Mesothelial cell of epicardium (in vitro differentiated cells): ENCODE data around the gene TRRAP. TPM values are rescaled to one million over a fixed set of nuclear protein-coding genes. Genes with fewer than 3 reads are reported as not detected.

ENCODE experiments used
- DNase-seq, 2 experiments: peaks; one replicate each; pipeline ENCODE4 v3.0.0; 2021; ENCODE audit warnings: low spot score in 2 of 2; ENCODE audit not compliant: unreplicated experiment in 2 of 2
- H3K27ac Mint-ChIP-seq: 2 replicates; pipeline ENCODE4 v1.8.0; 2021; ENCODE audit warnings: mixed read lengths
- H3K27me3 Mint-ChIP-seq: 2 replicates; pipeline ENCODE4 v1.8.0; 2021; ENCODE audit warnings: low read depth, mixed read lengths
- H3K36me3 Mint-ChIP-seq: 2 replicates; pipeline ENCODE4 v1.8.0; 2021; ENCODE audit warnings: mixed read lengths
- H3K4me1 Mint-ChIP-seq: 2 replicates; pipeline ENCODE4 v1.8.0; 2021; ENCODE audit warnings: mixed read lengths
- H3K4me3 Mint-ChIP-seq: 2 replicates; pipeline ENCODE4 v1.8.0; 2021; ENCODE audit warnings: mild to moderate bottlenecking, moderate library complexity, mixed read lengths
- H3K9me3 Mint-ChIP-seq: 2 replicates; pipeline ENCODE4 v1.8.0; 2021; ENCODE audit warnings: mixed read lengths
- total RNA-seq: library from RNA; stranded (reverse); gene quantifications from 3 replicates; pipeline ENCODE4 v1.2.1, GENCODE V29; 2021
- TF ChIP-seq, protein P1 (sequence below): fragments of 200-600 bp; sonication (generic); IDR thresholded peaks from one replicate; pipeline ENCODE4 v1.5.0; 2021; ENCODE audit warnings: antibody characterized with exemption; ENCODE audit not compliant: unreplicated experiment

TRRAP gene
- total RNA-seq, 1 donor from 2014 or later = 82.9 TPM

DNA sequence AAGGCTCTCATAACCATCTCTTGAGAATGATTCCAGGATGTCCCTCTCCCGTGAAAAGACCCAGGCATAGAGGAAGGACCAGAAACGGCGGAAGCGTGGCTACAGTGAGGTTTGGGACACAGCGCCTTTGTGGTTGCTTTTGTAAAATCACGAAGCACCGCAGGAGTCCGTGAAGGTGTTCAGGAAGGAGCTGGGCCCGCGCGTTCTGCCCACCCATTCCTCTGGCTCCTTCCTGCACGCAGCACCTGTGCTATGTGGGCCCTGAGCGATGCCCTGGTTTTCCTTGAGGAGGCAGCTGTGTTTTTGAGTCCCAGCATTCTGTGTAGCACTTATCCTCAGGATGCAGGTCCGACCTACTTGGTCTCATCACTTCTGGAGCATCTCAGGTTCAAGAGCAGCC lies 112.8 kb downstream of the TRRAP start:
- no peak overlapping the region for H3K4me3 Mint-ChIP-seq
- H3K27ac Mint-ChIP-seq = no peak overlapping the region
- TF ChIP-seq, protein P1, sequence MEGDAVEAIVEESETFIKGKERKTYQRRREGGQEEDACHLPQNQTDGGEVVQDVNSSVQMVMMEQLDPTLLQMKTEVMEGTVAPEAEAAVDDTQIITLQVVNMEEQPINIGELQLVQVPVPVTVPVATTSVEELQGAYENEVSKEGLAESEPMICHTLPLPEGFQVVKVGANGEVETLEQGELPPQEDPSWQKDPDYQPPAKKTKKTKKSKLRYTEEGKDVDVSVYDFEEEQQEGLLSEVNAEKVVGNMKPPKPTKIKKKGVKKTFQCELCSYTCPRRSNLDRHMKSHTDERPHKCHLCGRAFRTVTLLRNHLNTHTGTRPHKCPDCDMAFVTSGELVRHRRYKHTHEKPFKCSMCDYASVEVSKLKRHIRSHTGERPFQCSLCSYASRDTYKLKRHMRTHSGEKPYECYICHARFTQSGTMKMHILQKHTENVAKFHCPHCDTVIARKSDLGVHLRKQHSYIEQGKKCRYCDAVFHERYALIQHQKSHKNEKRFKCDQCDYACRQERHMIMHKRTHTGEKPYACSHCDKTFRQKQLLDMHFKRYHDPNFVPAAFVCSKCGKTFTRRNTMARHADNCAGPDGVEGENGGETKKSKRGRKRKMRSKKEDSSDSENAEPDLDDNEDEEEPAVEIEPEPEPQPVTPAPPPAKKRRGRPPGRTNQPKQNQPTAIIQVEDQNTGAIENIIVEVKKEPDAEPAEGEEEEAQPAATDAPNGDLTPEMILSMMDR = no peak
- no peaks in the 10 kb centered on the region for H3K4me1 Mint-ChIP-seq
- no peak for DNase-seq
- peaks cover 11% of the 10 kb centered on the region for H3K9me3 Mint-ChIP-seq
- H3K27me3 Mint-ChIP-seq = no peaks in the 10 kb centered on the region
- H3K36me3 Mint-ChIP-seq = peaks cover 62% of the 10 kb centered on the region

DNA sequence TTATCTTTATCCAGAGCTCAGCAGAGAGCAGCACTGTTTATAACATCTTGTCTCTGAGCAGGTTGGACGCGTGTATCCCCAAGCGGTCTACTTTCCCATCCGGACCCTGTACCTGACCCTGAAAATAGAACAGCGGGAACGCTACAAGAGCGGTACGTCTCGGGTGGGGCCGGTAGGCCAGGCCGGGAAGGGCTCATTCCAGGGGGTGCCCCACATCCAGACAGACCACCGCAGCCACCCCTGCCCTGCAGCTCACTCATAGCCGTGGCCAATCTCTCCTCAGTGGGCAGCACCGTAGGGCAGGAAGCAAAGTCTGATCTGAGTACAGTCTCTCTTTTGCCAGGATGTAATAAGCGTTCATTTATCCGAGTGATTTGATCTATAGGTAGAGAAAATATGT lies 113.7 kb downstream of the TRRAP start:
- Mint-ChIP-seq H3K27ac (no peak overlapping the region), H3K36me3 (peaks cover 54% of the 10 kb centered on the region), H3K27me3 (no peaks in the 10 kb centered on the region), H3K9me3 (peaks cover 2% of the 10 kb centered on the region), H3K4me3 (no peak overlapping the region), H3K4me1 (no peaks in the 10 kb centered on the region)
- TF ChIP-seq, protein P1 = no peak
- DNase-seq = no peak

DNA sequence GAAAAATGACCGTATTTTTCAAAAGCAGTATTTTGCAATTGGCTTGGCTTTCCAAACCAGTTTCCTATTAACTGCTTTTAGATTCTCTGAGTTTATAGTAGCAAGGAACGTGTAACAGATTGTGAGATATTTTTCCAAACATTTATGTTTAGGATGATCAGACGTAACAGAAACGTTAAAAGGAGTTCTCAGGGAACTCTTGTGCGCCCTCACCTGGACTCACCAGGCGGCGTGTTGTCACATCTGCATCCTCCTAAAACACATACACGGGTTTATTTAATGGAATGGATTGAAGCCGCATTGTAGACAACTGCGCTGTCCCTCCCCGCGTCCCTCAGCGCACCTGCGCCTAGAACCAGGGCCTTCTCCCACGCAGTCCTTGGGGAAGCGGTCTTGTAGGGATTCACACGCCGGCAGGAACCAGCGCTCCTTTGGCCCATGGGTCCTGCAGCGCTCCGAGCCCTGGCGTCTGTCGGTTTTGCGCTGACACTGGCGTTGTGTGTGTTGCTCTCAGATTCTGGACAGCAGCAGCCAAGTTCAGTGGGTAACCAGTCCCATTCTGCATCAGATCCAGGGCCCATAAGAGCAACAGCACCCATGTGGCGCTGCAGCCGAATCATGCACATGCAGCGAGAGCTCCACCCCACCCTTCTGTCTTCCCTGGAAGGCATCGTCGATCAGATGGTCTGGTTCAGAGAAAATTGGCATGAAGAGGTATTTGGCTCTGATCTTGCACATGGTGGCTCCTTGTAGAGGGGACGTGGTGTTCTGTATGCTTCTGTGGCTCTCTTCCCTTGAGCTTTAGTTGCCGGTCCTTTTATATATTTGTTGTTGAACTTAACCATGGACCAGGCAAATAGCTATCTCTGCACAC lies 114.9 kb downstream of the TRRAP start:
- peaks cover 46% of the 10 kb centered on the region for H3K36me3 Mint-ChIP-seq
- H3K4me1 Mint-ChIP-seq = no peaks in the 10 kb centered on the region
- H3K9me3 Mint-ChIP-seq = no peaks in the 10 kb centered on the region
- TF ChIP-seq, protein P1 = no peak
- no peaks in the 10 kb centered on the region for H3K27me3 Mint-ChIP-seq
- H3K27ac Mint-ChIP-seq = no peak overlapping the region
- DNase-seq = no peak
- no peak overlapping the region for H3K4me3 Mint-ChIP-seq

DNA sequence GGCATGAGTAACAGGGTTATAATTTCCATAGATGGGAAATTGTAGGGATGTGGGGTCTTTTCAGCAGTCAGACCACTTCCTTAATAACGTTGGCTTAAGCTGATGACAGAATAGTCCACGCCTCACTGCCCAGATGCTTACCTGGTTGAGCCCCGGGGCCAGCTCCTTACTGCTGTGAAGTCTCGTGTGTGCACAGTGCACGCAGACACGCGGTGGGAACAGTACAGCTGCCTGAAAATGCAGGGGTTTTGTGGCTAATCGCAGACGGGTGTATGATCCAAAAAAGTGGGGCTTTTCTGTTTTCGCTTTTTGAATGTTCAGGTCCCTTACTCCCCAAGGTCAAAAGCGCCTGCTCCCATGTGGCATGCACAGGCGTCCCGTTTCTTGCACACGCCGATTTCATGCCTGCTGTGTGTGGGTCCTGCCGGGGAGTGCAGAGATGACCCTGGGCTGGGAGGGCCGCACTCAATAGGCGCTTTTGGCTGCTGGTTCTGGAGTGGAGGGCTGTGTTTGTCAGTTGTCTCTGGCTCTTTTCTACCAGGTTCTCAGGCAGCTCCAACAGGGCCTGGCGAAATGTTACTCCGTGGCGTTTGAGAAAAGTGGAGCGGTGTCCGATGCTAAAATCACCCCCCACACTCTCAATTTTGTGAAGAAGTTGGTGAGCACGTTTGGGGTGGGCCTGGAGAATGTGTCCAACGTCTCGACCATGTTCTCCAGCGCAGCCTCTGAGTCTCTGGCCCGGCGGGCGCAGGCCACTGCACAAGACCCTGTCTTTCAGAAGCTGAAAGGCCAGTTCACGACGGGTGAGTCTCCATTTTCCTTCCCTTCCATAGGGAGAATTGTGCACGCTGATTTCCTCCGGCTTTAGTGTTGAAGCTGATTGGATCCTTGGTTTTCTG lies 116.0 kb downstream of the TRRAP start:
- H3K4me3 Mint-ChIP-seq = no peak overlapping the region
- H3K27me3 Mint-ChIP-seq = no peaks in the 10 kb centered on the region
- H3K9me3 Mint-ChIP-seq = no peaks in the 10 kb centered on the region
- TF ChIP-seq, protein P1 = no peak
- H3K36me3 Mint-ChIP-seq = peaks cover 39% of the 10 kb centered on the region
- H3K4me1 Mint-ChIP-seq = no peaks in the 10 kb centered on the region
- no peak overlapping the region for H3K27ac Mint-ChIP-seq
- no peak for DNase-seq

DNA sequence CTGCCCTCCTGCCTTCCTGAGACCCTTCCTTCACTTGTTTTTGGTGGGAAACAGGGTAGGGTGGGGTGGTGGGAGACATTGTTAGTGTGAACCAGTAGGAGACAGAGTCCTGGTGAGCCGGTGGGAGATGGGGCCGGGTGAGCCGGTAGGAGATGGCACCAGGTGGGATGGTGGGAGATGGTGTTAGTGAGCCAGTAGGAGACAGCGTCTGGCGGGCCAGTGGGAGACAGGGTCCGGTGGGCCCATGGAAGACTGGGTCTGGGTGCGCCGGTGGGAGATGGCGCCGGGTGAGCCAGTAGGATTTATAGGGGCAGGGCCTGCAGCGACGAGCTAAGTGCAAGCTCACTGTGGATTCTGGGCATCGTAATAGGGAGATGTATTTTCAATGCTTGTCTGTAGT lies 116.8 kb downstream of the TRRAP start:
- no peaks in the 10 kb centered on the region for H3K4me1 Mint-ChIP-seq
- TF ChIP-seq, protein P1 = no peak
- H3K36me3 Mint-ChIP-seq = peaks cover 35% of the 10 kb centered on the region
- no peaks in the 10 kb centered on the region for H3K9me3 Mint-ChIP-seq
- no peak for DNase-seq
- H3K27me3 Mint-ChIP-seq = no peaks in the 10 kb centered on the region
- no peak overlapping the region for H3K4me3 Mint-ChIP-seq
- no peak overlapping the region for H3K27ac Mint-ChIP-seq
